Measurements from ENCODE around the gene SLFN13. TPM values are rescaled to one million over a fixed set of nuclear protein-coding genes. Genes with fewer than 3 reads are reported as not detected.

Gene SLFN13
- total RNA-seq, 1 experiment from 2014 or later = 10.1 TPM

- H3K27me3 Mint-ChIP-seq (ENCODE audit: low read depth) = no peaks in the 10 kb centered on the region
- no peaks in the 10 kb centered on the region for H3K9me3 Mint-ChIP-seq
These were observed 42.0 kb downstream of the SLFN13 start for GRCh38 chr17:35406568-35406967.

More at GRCh38 chr17:35406568-35406967, 42.0 kb downstream of the SLFN13 start:
- Mint-ChIP-seq H3K27ac (no peak overlapping the region), H3K4me1 (no peaks in the 10 kb centered on the region), H3K4me3 (no peak overlapping the region), H3K36me3 (ENCODE audit: insufficient read depth in 1 of 3, low read depth in 3 of 3) (peaks cover 0 to 18% (median 0%) of the 10 kb centered on the region in 3 experiments; a peak in 2 of 7 replicates)
- Histone ChIP-seq H3K9ac (ENCODE audit: extremely low read depth, insufficient read length, low read length) (no peak overlapping the region), H2BK12ac (ENCODE audit: insufficient read length, low read depth, low read length) (no peak overlapping the region), H3K79me2 (ENCODE audit: insufficient read depth, low read length) (no peaks in the 10 kb centered on the region), H3K27me3 (ENCODE audit: insufficient read depth, low read length) (no peaks in the 10 kb centered on the region), H2BK120ac (ENCODE audit: low read depth, low read length, poor library complexity, severe bottlenecking) (no peak overlapping the region), H2BK15ac (ENCODE audit: low read depth, low read length) (no peak overlapping the region), H3K23ac (ENCODE audit: insufficient read length, low read depth, low read length) (no peak overlapping the region), H3K9me3 (ENCODE audit: control insufficient read depth, low read depth, low read length) (no peaks in the 10 kb centered on the region), H3K4ac (ENCODE audit: low read depth, low read length) (no peak overlapping the region), H4K8ac (replicated peaks; ENCODE audit: insufficient read length, low read depth, low read length) (no peak overlapping the region), H3K27ac (ENCODE audit: insufficient read length, low read depth, low read length) (no peak overlapping the region), H2BK20ac (ENCODE audit: low read depth, low read length, poor library complexity, severe bottlenecking) (no peak overlapping the region), H3K18ac (ENCODE audit: insufficient read length, low read depth, low read length) (no peak overlapping the region), H2AK5ac (ENCODE audit: insufficient read length, low read length) (no peak overlapping the region), H2AFZ (ENCODE audit: low read length) (no peak overlapping the region), H2BK5ac (ENCODE audit: insufficient read length, low read length) (no peak overlapping the region), H3K4me1 (ENCODE audit: insufficient read depth, low read length) (no peaks in the 10 kb centered on the region), H3K4me2 (ENCODE audit: insufficient read depth, insufficient read length, low read length) (no peak overlapping the region), H4K5ac (ENCODE audit: insufficient read length, low read depth, low read length) (no peak overlapping the region), H3T11ph (ENCODE audit: low read length) (no peak overlapping the region), H3K14ac (ENCODE audit: insufficient read depth, low read length) (no peak overlapping the region), H4K91ac (ENCODE audit: insufficient read length, low read depth, low read length) (no peak overlapping the region), H3K23me2 (ENCODE audit: insufficient read length, low read depth, low read length, poor library complexity, severe bottlenecking) (no peaks in the 10 kb centered on the region), H4K20me1 (ENCODE audit: control insufficient read depth, insufficient read depth, insufficient read length) (no peaks in the 10 kb centered on the region), H3K79me1 (ENCODE audit: insufficient read depth, low read depth, low read length, poor library complexity, severe bottlenecking) (no peaks in the 10 kb centered on the region), H3K56ac (ENCODE audit: insufficient read length, low read depth, low read length) (no peak overlapping the region)
- DNase-seq = no peak
- WGBS (ENCODE audit: extremely low coverage, insufficient read length, low lambda C conversion rate) = no CpG with 5 or more reads among the region's 1 CpG
- TF ChIP-seq, protein P1, sequence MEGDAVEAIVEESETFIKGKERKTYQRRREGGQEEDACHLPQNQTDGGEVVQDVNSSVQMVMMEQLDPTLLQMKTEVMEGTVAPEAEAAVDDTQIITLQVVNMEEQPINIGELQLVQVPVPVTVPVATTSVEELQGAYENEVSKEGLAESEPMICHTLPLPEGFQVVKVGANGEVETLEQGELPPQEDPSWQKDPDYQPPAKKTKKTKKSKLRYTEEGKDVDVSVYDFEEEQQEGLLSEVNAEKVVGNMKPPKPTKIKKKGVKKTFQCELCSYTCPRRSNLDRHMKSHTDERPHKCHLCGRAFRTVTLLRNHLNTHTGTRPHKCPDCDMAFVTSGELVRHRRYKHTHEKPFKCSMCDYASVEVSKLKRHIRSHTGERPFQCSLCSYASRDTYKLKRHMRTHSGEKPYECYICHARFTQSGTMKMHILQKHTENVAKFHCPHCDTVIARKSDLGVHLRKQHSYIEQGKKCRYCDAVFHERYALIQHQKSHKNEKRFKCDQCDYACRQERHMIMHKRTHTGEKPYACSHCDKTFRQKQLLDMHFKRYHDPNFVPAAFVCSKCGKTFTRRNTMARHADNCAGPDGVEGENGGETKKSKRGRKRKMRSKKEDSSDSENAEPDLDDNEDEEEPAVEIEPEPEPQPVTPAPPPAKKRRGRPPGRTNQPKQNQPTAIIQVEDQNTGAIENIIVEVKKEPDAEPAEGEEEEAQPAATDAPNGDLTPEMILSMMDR (conservative IDR thresholded peaks at IDR 0.05) = no peak

Data from H9 (cell line).